NCI-H2171 treated with DMSO at 0.1 percent for 48 hours (cell line): ENCODE data around the gene ABCA1.
"Not testable (repeated sequence)": the region's sequence is repeated elsewhere in the genome, so short reads cannot be mapped to it uniquely, and the experiment has no call there.

Experiments
- DNase-seq: peaks from one replicate; lab custom pipeline; 2025; lab: John Stamatoyannopoulos, UW

ABCA1 gene

DNA sequence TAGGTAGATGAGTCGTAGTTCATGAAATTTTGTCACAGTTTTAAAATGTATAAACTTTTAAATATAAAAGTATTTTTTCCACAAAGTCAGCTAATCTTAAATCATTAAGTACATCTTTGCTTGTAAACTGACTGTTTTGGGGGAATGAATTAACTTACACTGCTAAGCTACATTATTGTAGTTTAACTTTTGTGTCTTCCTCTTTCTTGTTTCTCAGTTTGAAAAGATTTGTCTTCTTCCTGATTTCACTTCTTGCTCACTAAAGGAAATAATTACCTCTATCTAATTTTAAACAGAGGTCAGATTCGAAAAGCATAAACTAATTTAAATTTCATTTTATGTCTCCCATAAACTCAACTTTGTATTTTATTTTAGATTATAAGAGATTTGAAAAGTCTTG is 158.3 kb downstream of the ABCA1 start:
- no peak for DNase-seq

DNA sequence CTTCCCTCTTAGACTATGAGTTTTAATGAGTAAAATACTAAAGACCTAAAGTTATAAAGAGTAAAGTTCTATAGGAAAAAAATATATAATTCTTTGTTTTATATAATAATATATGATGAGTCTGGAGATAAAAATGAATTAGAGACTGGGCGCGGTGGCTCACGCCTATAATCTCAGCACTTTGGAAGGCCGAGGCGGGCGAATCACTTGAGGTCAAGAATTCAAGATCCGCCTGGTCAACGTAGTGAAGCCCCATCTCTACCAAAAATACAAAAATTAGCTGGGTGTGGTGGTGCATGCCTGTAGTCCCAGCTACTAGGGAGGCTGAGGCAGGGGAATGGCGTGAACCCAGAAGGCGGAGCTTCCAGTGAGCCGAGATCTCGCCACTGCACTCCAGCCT is 158.9 kb downstream of the ABCA1 start:
- DNase-seq: not testable (repeated sequence)

DNA sequence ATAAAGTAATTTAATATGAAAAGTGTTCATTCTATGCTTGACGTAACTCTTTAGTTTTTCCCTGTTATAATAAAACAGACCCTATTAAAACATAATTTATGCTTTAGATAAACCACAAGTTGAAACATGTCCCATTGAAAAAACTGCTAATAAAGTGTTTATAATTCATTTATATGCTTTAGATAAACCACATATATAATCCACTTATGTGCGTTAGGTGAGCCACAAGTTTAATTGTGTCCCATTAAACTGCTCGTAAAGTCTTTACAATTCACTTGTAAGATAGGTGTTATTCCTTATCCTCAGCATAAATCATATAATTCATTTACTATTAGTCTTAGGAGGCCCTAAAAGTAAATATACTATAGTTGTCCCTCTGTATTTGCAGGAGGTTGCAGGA is 160.4 kb downstream of the ABCA1 start:
- DNase-seq: no peak

DNA sequence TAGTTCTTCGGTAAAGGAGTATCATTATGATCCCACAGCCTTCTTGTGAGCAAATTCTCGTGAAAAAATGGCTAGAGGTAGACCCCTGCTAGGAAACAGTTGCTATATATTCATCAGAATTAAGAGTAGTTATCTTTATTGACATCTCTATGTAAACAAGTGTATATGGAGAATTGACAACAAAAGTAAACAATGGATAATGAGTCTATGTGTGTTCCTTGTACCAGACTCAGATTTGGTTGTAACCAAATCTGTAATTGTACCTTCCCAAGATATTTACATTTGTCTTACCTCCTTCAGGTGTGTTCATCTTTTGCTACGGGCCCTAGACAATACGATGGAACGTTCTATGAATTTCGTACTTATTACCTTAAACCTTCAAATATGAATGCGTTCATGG is 161.9 kb downstream of the ABCA1 start:
- DNase-seq: no peak

DNA sequence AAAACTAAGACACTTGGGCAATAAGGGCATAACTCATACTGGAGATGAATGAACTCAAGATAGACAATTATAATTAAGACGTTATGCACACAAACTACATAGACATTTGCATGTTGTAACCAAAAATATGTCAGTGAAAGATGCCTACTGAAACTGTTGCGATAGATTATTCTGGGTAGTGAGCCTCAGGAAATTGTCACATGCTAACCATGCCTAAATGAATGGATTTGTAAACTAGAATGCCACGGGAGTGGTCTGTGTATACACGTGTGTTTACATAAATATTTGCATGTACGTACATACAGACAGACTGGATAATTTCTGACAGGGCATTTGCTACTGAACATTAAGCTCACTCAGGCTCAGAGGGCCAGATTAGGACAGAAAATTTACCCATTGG is 162.8 kb downstream of the ABCA1 start:
- DNase-seq: no peak

DNA sequence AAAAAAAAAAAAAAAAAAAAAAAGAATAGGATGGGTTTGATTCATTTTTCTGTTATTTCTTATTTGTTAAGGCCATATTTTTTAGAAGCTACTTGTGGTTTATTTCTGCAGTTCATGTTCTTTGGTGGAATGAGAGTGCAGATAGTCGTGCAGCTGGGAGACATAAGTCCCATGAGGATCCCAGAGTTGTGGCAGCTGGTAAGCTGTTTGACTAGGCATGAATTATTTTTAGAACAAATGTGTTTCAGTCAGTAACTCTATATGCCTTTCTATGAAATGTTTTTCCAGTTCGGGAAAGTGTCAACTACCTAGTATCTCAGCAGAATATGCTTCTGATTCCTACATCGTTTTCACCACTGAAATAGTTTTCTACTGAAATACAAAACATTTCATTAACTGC is 169.0 kb downstream of the ABCA1 start:
- DNase-seq: peak; percentile 95

DNA sequence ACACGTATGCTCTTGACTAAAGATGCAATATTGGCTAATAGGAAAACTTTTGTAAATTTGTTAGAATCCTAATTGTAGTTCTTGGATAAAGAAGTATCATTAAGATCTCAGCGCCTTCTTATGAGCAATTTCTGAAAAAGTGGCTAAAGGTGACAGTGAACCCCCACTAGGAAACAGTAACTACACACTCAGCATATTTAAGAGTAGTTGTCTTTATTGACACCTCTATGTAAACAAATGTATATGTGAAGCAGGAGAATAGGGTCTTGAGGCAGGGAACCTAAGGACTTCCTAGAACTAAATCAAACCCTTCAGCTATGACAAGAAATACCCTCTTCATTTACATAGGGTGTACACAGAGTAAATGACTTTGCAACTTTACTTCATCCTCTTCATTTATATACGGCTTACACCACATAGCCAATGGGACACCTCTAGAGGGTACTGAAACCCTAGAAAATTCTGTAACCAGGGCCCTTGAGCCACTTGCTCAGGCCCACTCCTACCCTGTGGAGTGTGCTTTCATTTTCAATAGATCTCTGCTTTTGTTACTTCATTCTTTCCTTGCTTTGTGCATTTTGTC is 177.7 kb downstream of the ABCA1 start:
- DNase-seq: no peak

DNA sequence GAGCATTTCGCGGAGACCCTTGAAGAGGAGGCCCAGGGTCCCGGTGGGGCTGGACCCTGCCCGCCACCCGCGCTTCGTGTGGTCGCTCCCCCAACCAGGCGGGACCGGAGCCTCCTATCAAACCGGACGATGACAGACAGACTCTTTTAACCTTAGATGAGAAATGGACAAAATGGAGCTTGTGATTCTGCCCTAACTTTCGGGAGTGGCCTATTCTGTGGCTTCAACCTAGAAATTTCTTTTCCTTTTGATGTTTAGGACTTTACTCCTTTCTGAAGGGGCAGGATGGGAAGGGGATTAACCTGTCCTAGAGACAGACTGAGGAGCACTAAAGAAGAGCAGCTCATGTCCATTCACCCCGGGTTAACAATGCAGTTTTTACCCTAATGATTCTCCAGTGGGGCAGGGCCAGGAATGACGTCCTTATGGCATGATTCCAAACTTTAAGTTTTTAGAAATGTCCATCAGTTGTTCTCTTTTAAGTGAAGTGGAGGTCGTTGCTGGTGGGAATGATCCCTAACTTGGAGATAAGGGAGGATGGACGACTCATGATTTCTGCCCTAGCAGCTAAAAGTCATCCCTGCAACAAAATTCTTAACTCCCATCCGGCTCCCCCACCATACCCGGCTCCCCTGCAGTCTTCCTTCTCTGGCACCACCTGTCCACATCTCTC is 179.5 kb downstream of the ABCA1 start:
- DNase-seq: peak; percentile 48

DNA sequence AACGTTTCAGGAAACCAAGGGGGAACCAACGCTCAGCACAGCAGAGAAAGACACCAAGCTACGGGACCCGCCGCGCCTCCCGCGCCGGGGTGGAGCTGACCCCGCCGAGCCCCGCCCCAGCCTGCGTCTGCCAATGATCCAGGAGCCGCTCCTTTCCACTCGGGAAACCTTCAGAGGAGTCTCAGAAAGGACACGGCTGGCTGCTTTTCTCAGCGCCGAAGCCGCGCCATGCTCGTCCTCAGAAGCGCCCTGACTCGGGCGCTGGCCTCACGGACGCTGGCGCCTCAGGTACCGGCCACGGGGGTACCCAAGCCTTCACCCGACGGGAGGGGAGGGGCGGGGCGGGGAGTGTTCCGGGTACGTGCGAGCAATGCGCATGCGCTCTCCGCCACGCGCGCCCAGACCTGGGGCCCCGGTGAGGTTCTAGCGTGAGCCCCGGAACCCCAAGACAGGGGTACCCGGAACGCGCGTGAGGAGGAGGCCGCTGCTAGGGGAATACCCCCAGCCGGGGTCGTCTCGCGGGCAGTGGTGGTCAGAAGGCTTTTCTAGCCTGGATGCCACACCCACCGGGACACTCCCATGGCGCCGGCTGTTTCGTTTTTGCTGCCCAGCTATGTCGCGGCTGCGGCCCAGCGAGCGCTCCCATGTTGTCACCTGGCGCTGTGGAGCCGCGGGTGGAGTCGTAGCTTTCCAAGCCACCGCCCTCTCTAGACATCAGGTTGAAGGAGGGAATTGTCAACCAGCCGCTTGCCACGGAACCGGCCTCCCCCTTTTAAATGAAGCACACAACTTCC is 180.2 kb downstream of the ABCA1 start, which contains the start of gene NIPSNAP3A:
NIPSNAP3A (plus strand) TSS at position 119 of the 794 bp plus-strand sequence; CDS start at position 229, 110 bp downstream.
- DNase-seq: peak; percentile 84

DNA sequence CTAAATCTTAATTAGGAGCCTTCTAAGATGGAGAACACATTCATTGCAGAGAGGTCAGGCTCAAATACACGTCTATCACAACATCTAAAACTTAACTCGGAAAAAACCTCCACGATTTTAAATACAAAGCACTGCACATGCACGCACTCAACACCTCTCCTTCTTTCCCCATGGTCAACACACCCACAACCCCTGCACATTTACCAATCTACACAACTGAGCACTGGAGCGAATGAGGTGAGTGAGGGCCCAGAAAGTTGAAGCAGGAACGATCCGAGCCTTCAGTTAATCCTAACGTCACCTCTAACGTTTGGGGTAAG is 180.8 kb downstream of the ABCA1 start:
- no peak for DNase-seq

DNA sequence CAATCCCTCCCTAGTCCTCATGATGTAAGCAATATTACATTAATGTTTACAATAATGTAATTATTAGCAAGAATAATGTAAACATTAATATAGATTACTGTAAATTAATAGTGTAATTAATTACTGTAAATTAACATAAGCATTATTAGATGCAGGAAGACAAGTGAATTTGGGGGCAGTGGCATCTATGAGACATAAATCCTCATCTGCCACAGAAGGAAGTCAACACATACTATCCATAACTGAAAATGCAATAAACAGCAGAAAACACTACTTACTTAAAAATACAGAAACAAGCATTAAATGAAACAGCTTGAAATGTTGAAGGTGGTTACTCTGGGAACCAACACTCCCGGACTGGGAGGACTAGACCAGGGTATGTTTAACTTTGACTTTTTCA is 181.2 kb downstream of the ABCA1 start:
- no peak for DNase-seq

DNA sequence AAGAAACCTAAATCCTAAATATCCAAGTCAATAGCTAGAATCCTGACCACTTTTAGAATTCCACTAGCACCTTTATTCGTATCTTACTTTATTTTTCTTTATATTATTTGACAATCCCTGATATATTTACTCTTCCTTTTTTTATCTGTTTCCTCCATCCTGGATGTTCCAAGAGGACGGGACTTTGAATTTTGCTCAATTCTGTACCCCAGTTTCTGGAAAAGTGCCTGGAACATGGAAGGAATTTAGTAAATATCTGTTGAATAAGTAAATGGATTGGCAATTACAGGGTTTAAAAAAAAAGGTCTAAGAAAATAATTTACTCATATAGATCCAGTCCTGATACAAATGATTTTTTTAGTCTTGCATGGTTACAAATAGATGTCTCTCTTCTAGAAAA is 181.7 kb downstream of the ABCA1 start:
- DNase-seq: no peak

DNA sequence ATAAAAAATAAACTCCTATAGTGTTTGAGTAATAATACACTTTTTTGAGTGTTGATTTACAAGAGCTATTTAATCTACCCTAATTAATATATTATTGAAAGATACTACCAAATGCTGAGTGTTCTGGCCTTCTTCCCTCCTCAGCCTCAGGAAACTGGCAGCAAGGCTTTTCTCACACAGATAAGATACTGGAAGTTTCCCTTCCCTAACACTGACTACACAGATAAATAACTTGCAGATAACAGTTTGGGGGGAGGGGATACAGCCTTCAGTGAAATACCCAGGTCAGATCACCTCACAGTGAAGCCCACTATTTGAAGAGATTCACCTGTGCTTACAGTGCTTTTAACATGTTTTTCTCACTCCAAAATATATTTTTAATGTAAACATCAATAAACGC is 182.1 kb downstream of the ABCA1 start:
- no peak for DNase-seq

DNA sequence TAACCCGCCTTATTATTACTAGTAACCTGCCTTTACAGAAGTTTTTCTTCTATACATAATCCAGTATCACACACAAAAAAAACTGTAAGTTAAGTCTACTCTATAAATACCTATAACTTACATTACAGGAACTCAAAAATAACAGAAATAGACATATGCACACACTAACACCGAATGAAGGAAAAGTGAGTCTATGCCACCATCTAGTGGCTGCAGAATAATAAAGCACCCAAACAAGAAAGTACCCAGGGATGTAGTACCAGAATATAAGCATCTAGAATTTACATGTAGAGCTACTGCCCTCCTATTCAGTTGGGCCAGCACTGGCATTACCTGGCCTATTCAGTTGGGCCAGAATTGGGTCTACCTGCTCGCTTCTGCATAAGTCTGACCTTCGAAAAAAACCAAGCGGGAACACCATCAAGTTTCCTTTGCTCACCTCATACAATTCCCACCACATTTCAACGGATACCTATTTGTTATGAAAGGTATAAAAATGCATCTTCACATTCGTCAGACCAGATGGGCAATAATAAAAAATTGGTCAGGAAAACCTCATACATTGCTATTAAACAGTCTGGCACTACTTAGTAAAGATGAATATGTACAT is 184.5 kb downstream of the ABCA1 start:
- peak; percentile 74 for DNase-seq

DNA sequence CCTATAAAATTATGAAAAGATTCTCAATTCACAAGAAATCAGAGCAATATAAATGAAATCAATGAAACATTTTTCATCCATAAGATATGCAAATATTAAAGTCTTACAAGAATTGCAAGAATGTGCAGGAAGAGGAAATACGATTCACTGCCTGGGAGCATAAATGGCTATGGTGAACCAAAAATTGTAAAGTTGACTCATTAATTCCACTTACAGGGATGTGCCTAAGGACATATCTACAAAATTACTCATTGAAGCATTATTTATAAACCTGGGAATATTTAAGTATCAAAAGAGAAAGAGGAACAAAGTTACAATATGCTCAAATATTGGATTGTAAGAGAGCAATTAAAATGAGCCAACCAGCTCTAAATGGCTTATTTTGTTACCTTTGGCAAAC is 187.3 kb downstream of the ABCA1 start:
- no peak for DNase-seq

DNA sequence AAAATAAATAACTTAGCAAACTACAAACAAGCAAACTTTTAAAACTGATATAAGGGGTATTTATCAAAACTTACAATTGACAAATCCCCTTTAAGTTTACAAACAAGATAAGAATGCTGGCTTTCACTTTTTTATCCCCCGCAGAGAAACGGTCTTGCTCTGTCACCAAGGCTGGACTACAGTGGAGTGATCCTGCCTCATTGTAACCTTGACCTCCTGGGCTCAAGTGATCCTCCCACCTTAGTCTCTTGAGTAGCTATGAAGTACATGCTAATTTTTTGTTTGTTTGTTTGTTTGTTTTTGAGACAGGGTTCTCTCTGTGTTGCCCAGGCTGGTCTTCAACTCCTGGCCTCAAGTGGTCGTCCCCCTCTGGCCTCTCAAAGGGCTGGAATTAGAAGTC is 189.5 kb downstream of the ABCA1 start:
- no peak for DNase-seq
